ENCODE results near the gene IGFBPL1. TPM values are rescaled to one million over a fixed set of nuclear protein-coding genes. Genes with fewer than 3 reads are reported as not detected.

Gene IGFBPL1
- total RNA-seq, 1 donor = 0.36 TPM

- Histone ChIP-seq H3K9me3 (ENCODE audit: low read depth, low read length) (no peaks in the 10 kb centered on the region), H3K4me3 (ENCODE audit: insufficient read depth, low read length) (no peak overlapping the region), H3K4me2 (ENCODE audit: insufficient read depth, low read length) (no peak overlapping the region), H3K27me3 (ENCODE audit: insufficient read depth, low read length) (no peaks in the 10 kb centered on the region), H3K36me3 (ENCODE audit: insufficient read depth, low read length) (no peaks in the 10 kb centered on the region), H3K79me2 (ENCODE audit: insufficient read depth, low read length) (no peaks in the 10 kb centered on the region), H3K4me1 (ENCODE audit: insufficient read depth, low read length) (no peaks in the 10 kb centered on the region), H3K27ac (ENCODE audit: low read depth, low read length) (no peak overlapping the region), H4K20me1 (ENCODE audit: insufficient read depth, low read length) (no peaks in the 10 kb centered on the region), H2AFZ (ENCODE audit: low read length) (no peak overlapping the region)
- no peak for DNase-seq (ENCODE audit: insufficient read length, low spot score, missing footprints)
- TF ChIP-seq CTCF (IDR thresholded peaks at IDR 0.05; ENCODE audit: extremely low read depth, low read depth, low read length) = no peak
Observed at GRCh38 chr9:38451162-38451561, 26.9 kb upstream of the IGFBPL1 start.

- no peak overlapping the region for H2AFZ ChIP-seq (ENCODE audit: low read length)
- H3K79me2 ChIP-seq (ENCODE audit: insufficient read depth, low read length) = no peaks in the 10 kb centered on the region
- no peak for DNase-seq (ENCODE audit: insufficient read length, low spot score, missing footprints)
- no peaks in the 10 kb centered on the region for H3K4me1 ChIP-seq (ENCODE audit: insufficient read depth, low read length)
- no peaks in the 10 kb centered on the region for H3K9me3 ChIP-seq (ENCODE audit: low read depth, low read length)
- H3K4me3 ChIP-seq (ENCODE audit: insufficient read depth, low read length) = no peak overlapping the region
- H4K20me1 ChIP-seq (ENCODE audit: insufficient read depth, low read length) = no peaks in the 10 kb centered on the region
- no peak for TF ChIP-seq CTCF (IDR thresholded peaks at IDR 0.05; ENCODE audit: extremely low read depth, low read depth, low read length)
- H3K27me3 ChIP-seq (ENCODE audit: insufficient read depth, low read length) = no peaks in the 10 kb centered on the region
- no peaks in the 10 kb centered on the region for H3K36me3 ChIP-seq (ENCODE audit: insufficient read depth, low read length)
- no peak overlapping the region for H3K4me2 ChIP-seq (ENCODE audit: insufficient read depth, low read length)
- H3K27ac ChIP-seq (ENCODE audit: low read depth, low read length) = no peak overlapping the region
Observed at GRCh38 chr9:38447703-38448102, 23.4 kb upstream of the IGFBPL1 start.

DNA sequence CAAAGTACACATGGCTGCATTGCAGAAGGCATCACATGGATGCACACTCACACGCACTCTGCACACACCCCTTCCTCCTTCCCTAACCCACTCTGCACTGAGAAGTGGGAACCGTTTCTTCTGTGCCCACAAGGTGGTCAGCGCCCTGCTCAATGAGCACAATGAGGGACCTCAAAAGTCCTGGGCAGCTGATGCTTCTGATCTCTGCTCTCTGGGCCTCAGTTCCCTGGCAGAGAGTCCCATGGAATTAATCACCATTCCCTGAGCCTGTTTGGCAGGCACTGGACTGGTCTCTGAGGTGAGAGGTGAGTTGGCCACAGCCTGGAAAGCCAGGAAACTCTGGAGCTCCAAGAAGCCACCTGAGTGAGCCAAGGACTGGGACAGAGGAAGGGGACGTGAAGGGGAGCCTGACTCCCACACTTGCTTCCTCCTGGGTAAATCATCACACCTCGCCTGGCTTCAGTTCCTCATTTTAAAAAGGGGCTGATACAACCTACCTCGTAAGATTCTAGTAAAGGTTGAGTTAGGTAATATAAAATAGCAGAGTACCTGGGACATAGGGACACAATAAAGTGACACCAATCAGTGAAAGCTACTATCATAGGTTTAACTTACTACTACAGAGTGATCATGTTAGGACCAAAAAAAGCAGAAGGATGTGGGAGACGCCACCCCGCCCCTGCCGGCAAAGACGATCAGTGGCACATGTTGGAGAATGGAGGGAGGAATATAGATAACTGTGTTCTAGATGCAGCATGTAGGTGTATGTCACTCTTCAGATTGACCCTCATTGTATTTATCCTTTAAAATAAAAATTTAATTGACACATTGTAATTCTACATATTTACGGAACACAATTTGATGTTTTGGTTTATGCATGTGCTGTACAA, 21.1 kb upstream of the IGFBPL1 start:
- no peak overlapping the region for H3K27ac ChIP-seq (ENCODE audit: low read depth, low read length)
- no peaks in the 10 kb centered on the region for H4K20me1 ChIP-seq (ENCODE audit: insufficient read depth, low read length)
- no peak for TF ChIP-seq CTCF (IDR thresholded peaks at IDR 0.05; ENCODE audit: extremely low read depth, low read depth, low read length)
- no peaks in the 10 kb centered on the region for H3K9me3 ChIP-seq (ENCODE audit: low read depth, low read length)
- no peak overlapping the region for H2AFZ ChIP-seq (ENCODE audit: low read length)
- H3K79me2 ChIP-seq (ENCODE audit: insufficient read depth, low read length) = no peaks in the 10 kb centered on the region
- no peak for DNase-seq (ENCODE audit: insufficient read length, low spot score, missing footprints)
- H3K27me3 ChIP-seq (ENCODE audit: insufficient read depth, low read length) = no peaks in the 10 kb centered on the region
- H3K4me3 ChIP-seq (ENCODE audit: insufficient read depth, low read length) = no peak overlapping the region
- H3K4me1 ChIP-seq (ENCODE audit: insufficient read depth, low read length) = no peaks in the 10 kb centered on the region
- no peaks in the 10 kb centered on the region for H3K36me3 ChIP-seq (ENCODE audit: insufficient read depth, low read length)
- H3K4me2 ChIP-seq (ENCODE audit: insufficient read depth, low read length) = no peak overlapping the region

DNA sequence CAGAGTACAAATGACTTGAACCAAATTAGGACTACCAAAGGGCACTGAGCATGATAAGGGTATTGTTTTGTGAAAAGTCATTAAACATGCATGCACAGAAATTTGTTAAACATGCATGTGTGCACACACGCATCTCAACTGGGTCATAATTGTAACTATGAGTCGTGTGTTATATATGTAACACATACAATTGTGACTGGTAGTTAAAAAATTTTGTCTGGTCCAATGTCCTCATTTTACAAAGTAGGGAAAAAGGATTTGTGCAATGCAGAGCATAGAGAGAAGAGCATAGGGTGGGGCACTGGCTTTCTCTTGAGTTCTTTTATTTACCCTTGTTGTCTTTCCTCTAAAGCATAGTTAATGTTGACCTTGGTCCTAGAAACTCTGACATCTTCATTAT, 19.3 kb upstream of the IGFBPL1 start:
- no peak for DNase-seq (ENCODE audit: insufficient read length, low spot score, missing footprints)
- H3K27ac ChIP-seq (ENCODE audit: low read depth, low read length) = no peak overlapping the region
- no peak overlapping the region for H2AFZ ChIP-seq (ENCODE audit: low read length)
- H3K4me2 ChIP-seq (ENCODE audit: insufficient read depth, low read length) = no peak overlapping the region
- H3K4me3 ChIP-seq (ENCODE audit: insufficient read depth, low read length) = no peak overlapping the region
- H3K79me2 ChIP-seq (ENCODE audit: insufficient read depth, low read length) = no peaks in the 10 kb centered on the region
- H3K27me3 ChIP-seq (ENCODE audit: insufficient read depth, low read length) = no peaks in the 10 kb centered on the region
- no peaks in the 10 kb centered on the region for H3K36me3 ChIP-seq (ENCODE audit: insufficient read depth, low read length)
- H4K20me1 ChIP-seq (ENCODE audit: insufficient read depth, low read length) = no peaks in the 10 kb centered on the region
- no peaks in the 10 kb centered on the region for H3K9me3 ChIP-seq (ENCODE audit: low read depth, low read length)
- H3K4me1 ChIP-seq (ENCODE audit: insufficient read depth, low read length) = no peaks in the 10 kb centered on the region
- no peak for TF ChIP-seq CTCF (IDR thresholded peaks at IDR 0.05; ENCODE audit: extremely low read depth, low read depth, low read length)

Measured in osteoblast (primary cell).